ENCODE data around the gene CERK. TPM values are rescaled to one million over a fixed set of nuclear protein-coding genes. Genes with fewer than 3 reads are reported as not detected.

CERK gene
- total RNA-seq, 1 donor: 28.2 TPM

DNA sequence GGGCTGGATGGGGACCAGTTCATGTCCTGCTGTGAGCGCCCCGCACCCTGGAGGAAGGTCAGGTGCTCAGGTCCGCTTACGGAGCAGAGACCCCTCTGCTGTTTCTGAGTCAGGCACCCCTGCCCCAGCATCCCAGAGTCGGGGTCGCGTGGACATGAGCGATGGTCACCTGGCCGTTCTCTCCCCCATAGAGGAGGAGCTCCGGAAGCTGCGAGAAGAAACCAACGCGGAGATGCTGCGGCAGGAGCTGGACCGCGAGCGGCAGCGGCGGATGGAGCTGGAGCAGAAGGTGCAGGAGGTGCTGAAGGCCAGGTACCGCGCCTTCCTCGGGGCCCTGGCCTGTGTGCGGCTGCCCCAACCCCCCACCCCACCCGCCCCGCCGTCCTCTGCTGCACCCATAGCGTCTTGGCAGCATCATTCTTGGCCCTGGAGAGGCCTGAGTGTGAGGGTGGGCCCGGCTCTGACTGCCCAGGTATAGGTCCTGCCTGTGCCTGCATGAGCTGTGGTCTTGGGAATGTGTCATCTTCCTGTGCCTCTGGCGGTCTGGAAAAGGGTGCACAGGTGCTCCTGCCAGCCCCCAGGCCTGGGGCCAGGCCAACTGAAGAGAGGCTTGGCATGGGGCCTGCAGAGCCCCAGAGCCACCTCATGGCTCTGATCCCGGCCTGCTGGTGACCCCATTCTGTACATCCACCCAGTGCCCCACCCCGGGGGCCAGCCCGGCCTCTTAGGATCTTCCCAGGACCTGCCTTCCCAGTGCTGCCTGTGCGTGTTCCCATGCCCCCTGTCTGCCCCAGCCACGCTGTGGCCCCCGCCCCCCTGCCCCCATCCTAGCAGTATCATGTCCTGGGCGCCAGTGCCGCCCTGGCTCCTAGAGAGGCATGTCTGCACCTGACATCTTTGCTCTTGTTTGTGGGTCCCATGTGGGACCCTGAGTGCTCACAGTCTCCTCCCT is 79.8 kb downstream of the CERK start:
- H3K27me3 ChIP-seq (ENCODE audit: insufficient read depth, low read length): no peaks in the 10 kb centered on the region
- H3K4me2 ChIP-seq (ENCODE audit: insufficient read depth, low read length): no peak overlapping the region
- no peaks in the 10 kb centered on the region for H3K4me1 ChIP-seq (ENCODE audit: insufficient read depth, low read length)
- H3K36me3 ChIP-seq (ENCODE audit: insufficient read depth, low read length): no peaks in the 10 kb centered on the region
- TF ChIP-seq, protein P1, sequence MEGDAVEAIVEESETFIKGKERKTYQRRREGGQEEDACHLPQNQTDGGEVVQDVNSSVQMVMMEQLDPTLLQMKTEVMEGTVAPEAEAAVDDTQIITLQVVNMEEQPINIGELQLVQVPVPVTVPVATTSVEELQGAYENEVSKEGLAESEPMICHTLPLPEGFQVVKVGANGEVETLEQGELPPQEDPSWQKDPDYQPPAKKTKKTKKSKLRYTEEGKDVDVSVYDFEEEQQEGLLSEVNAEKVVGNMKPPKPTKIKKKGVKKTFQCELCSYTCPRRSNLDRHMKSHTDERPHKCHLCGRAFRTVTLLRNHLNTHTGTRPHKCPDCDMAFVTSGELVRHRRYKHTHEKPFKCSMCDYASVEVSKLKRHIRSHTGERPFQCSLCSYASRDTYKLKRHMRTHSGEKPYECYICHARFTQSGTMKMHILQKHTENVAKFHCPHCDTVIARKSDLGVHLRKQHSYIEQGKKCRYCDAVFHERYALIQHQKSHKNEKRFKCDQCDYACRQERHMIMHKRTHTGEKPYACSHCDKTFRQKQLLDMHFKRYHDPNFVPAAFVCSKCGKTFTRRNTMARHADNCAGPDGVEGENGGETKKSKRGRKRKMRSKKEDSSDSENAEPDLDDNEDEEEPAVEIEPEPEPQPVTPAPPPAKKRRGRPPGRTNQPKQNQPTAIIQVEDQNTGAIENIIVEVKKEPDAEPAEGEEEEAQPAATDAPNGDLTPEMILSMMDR (IDR thresholded peaks at IDR 0.05; ENCODE audit: extremely low read depth, low read depth, low read length): no peak
- peaks cover 27% of the 10 kb centered on the region for H4K20me1 ChIP-seq (ENCODE audit: insufficient read depth, low read length)
- H3K4me3 ChIP-seq (ENCODE audit: insufficient read depth, low read length): no peak overlapping the region
- no peak for DNase-seq (ENCODE audit: insufficient read length, low spot score, missing footprints)
- no peaks in the 10 kb centered on the region for H3K9me3 ChIP-seq (ENCODE audit: low read depth, low read length)
- no peak overlapping the region for H3K27ac ChIP-seq (ENCODE audit: low read depth, low read length)
- no peak overlapping the region for H2AFZ ChIP-seq (ENCODE audit: low read length)
- no peaks in the 10 kb centered on the region for H3K79me2 ChIP-seq (ENCODE audit: insufficient read depth, low read length)

DNA sequence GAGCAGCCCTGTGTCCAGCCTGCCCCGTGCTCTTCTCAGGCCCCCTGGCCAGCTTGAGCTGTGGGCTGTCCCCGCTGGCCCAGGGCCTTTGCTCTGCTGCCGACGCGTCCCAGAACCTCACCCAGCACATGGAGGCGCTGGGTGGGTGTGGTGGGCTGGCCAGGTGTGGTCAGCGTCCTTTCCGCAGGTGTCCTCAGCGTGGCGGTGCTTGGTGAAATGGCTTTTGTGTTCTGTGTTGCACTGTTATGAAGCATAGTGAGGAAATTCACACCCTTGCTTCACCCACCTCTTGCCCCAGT is 80.4 kb downstream of the CERK start:
- no peaks in the 10 kb centered on the region for H3K36me3 ChIP-seq (ENCODE audit: insufficient read depth, low read length)
- H3K4me1 ChIP-seq (ENCODE audit: insufficient read depth, low read length): peaks cover 3% of the 10 kb centered on the region
- TF ChIP-seq, protein P1 (IDR thresholded peaks at IDR 0.05; ENCODE audit: extremely low read depth, low read depth, low read length): no peak
- H3K4me3 ChIP-seq (ENCODE audit: insufficient read depth, low read length): no peak overlapping the region
- no peak for DNase-seq (ENCODE audit: insufficient read length, low spot score, missing footprints)
- H3K79me2 ChIP-seq (ENCODE audit: insufficient read depth, low read length): no peaks in the 10 kb centered on the region
- H3K9me3 ChIP-seq (ENCODE audit: low read depth, low read length): no peaks in the 10 kb centered on the region
- H2AFZ ChIP-seq (ENCODE audit: low read length): no peak overlapping the region
- H3K4me2 ChIP-seq (ENCODE audit: insufficient read depth, low read length): no peak overlapping the region
- peaks cover 31% of the 10 kb centered on the region for H4K20me1 ChIP-seq (ENCODE audit: insufficient read depth, low read length)
- H3K27me3 ChIP-seq (ENCODE audit: insufficient read depth, low read length): no peaks in the 10 kb centered on the region
- no peak overlapping the region for H3K27ac ChIP-seq (ENCODE audit: low read depth, low read length)

DNA sequence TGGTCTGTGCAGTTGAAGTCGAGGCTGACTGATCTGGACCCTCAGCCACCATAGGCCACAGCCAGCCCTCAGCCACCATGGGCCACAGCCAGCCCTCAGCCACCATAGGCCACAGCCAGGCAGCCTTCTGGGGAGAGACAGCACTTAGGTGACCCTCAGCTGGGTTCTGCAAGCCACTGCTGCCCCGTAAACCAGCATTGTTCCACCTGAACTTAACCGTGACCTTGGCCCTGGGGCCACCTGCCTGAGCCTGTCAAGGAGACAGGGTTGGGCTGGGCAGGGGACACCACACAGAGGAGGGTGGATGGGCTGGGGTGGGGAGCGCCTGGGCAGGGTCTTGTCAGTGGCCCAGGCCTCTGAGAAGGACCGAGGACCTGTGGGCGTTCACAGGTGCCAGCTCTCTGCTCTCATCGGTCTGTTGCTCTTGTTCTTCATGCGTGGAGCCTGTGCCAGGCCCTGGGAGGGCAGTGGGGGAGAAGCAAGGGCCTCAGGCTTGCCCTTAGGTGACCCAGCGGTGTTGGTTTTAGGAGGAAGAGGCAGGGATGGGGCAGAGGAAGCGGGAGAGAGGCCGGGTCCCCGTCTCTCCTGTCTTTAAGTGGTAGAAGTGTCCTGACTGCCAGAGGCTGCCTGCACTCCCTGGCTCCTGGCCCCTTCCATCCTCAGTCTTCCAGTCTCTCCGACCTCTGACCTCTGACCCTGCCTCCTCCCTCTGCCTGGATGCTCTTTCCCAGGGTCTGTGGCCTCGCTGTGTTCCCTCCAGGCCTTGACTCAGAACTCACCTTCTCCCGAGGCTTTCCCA is 81.0 kb downstream of the CERK start:
- Histone ChIP-seq H3K36me3 (ENCODE audit: insufficient read depth, low read length) (no peaks in the 10 kb centered on the region), H3K27ac (ENCODE audit: low read depth, low read length) (no peak overlapping the region), H3K4me2 (ENCODE audit: insufficient read depth, low read length) (no peak overlapping the region), H3K4me1 (ENCODE audit: insufficient read depth, low read length) (peaks cover 8% of the 10 kb centered on the region), H2AFZ (ENCODE audit: low read length) (no peak overlapping the region), H3K9me3 (ENCODE audit: low read depth, low read length) (no peaks in the 10 kb centered on the region), H3K4me3 (ENCODE audit: insufficient read depth, low read length) (no peak overlapping the region), H4K20me1 (ENCODE audit: insufficient read depth, low read length) (peaks cover 33% of the 10 kb centered on the region), H3K27me3 (ENCODE audit: insufficient read depth, low read length) (no peaks in the 10 kb centered on the region), H3K79me2 (ENCODE audit: insufficient read depth, low read length) (no peaks in the 10 kb centered on the region)
- TF ChIP-seq, protein P1 (IDR thresholded peaks at IDR 0.05; ENCODE audit: extremely low read depth, low read depth, low read length): no peak
- no peak for DNase-seq (ENCODE audit: insufficient read length, low spot score, missing footprints)
